IMR-90 (cell line): Measurements from ENCODE around the gene DHCR7. TPM values are rescaled to one million over a fixed set of nuclear protein-coding genes. Genes with fewer than 3 reads are reported as not detected.

Experiments
- ATAC-seq: fragments of 200-7000 bp; cut with Tn5 transposase; 2 replicates; pipeline ENCODE4 v1.9.1; 2020; ENCODE audit warnings: low read depth, mild to moderate bottlenecking, moderate library complexity
- BruUV-seq: library from RNA; stranded (reverse); fragments of 400-500 nt; replicated peaks from 2 replicates; lab custom pipeline; 2021; lab: Mats Ljungman, UMichigan
- CTCF ChIA-PET: fragments of 300-600 bp; formaldehyde crosslinking; extraction: SDS; loops from one replicate; lab custom pipeline; 2021; ENCODE audit warnings: antibody characterized with exemption; lab: Yijun Ruan, JAX
- POLR2A ChIA-PET: fragments of 300-600 bp; sonication (Branson Sonifier 250); formaldehyde crosslinking; loops from one replicate; lab custom pipeline; 2022; ENCODE audit warnings: antibody characterized with exemption; ENCODE audit not compliant: unreplicated experiment; lab: Charles Lee
- DNase-seq: peaks from one replicate; pipeline ENCODE4 v3.0.0; 2013
- H2AFZ ChIP-seq: replicated peaks from 2 replicates; pipeline ENCODE3; 2013; ENCODE audit warnings: low read length, mild to moderate bottlenecking; ENCODE audit not compliant: poor library complexity
- H2AK5ac ChIP-seq: 2 replicates; pipeline ENCODE4 v1.6.1; 2013; ENCODE audit warnings: low read depth, low read length, inconsistent platforms
- H2AK9ac ChIP-seq: replicated peaks from 2 replicates; pipeline ENCODE3; 2013; ENCODE audit warnings: mild to moderate bottlenecking, low read depth, low read length, moderate library complexity; ENCODE audit not compliant: poor library complexity
- H2BK120ac ChIP-seq: 2 replicates; pipeline ENCODE4 v1.6.1; 2013; ENCODE audit warnings: low read depth, low read length, inconsistent platforms
- H2BK15ac ChIP-seq: 3 replicates; pipeline ENCODE4 v1.6.1; 2013; ENCODE audit warnings: low read depth, low read length, inconsistent platforms
- H2BK20ac ChIP-seq: 2 replicates; pipeline ENCODE4 v1.6.1; 2013; ENCODE audit warnings: low read depth, mild to moderate bottlenecking, inconsistent platforms, low read length, moderate library complexity
- H2BK5ac ChIP-seq: 2 replicates; pipeline ENCODE4 v1.6.1; 2013; ENCODE audit warnings: mild to moderate bottlenecking, low read depth, low read length, inconsistent platforms; ENCODE audit not compliant: poor library complexity, severe bottlenecking
- H3K14ac ChIP-seq: replicated peaks from 2 replicates; pipeline ENCODE4 v1.6.1; 2013; ENCODE audit warnings: low read depth, low read length, inconsistent platforms
- H3K18ac ChIP-seq: 2 replicates; pipeline ENCODE4 v1.6.1; 2013; ENCODE audit warnings: low read depth, low read length, control low read depth
- H3K23ac ChIP-seq: 2 replicates; pipeline ENCODE4 v1.6.1; 2013; ENCODE audit warnings: low read depth, low read length, inconsistent platforms
- H3K27ac ChIP-seq: 2 replicates; pipeline ENCODE4 v1.5.1; 2013; ENCODE audit warnings: mild to moderate bottlenecking, control low read depth, low read length; ENCODE audit not compliant: insufficient read depth
- H3K27me3 ChIP-seq: 2 replicates; pipeline ENCODE4 v1.6.1; 2013; ENCODE audit warnings: low read length; ENCODE audit not compliant: control insufficient read depth, insufficient read depth
- H3K36me3 ChIP-seq: 2 replicates; pipeline ENCODE4 v1.6.1; 2013; ENCODE audit warnings: low read length, mixed read lengths; ENCODE audit not compliant: control insufficient read depth, insufficient read depth
- H3K4ac ChIP-seq: 2 replicates; pipeline ENCODE4 v1.6.1; 2013; ENCODE audit warnings: low read depth, low read length, inconsistent platforms
- H3K4me1 ChIP-seq: 2 replicates; pipeline ENCODE4 v1.6.1; 2013; ENCODE audit warnings: low read length, mixed read lengths; ENCODE audit not compliant: control insufficient read depth, insufficient read depth
- H3K4me2 ChIP-seq: 2 replicates; pipeline ENCODE4 v1.6.1; 2013; ENCODE audit warnings: low read depth, mild to moderate bottlenecking, control low read depth, low read length, moderate library complexity
- H3K4me3 ChIP-seq: 2 replicates; pipeline ENCODE4 v1.5.1; 2013; ENCODE audit warnings: low read depth, mild to moderate bottlenecking, control low read depth, low read length, moderate library complexity; ENCODE audit not compliant: insufficient read depth
- H3K56ac ChIP-seq: 2 replicates; pipeline ENCODE4 v1.6.1; 2013; ENCODE audit warnings: low read length, inconsistent platforms; ENCODE audit not compliant: insufficient read depth; ENCODE audit errors: extremely low read depth
- H3K79me1 ChIP-seq, 2 experiments: 2 replicates each; pipeline ENCODE4 v1.6.1; 2013; ENCODE audit warnings: low read length in 2 of 2, inconsistent platforms in 1 of 2, low read depth in 1 of 2
- H3K9ac ChIP-seq: 2 replicates; pipeline ENCODE4 v1.6.1; 2013; ENCODE audit warnings: low read depth, low read length, control low read depth
- H3K9me1 ChIP-seq: 2 replicates; pipeline ENCODE4 v1.6.1; 2013; ENCODE audit warnings: low read length, inconsistent platforms; ENCODE audit not compliant: insufficient read depth
- H3K9me3 ChIP-seq: 2 replicates; pipeline ENCODE4 v1.6.1; 2013; ENCODE audit warnings: low read length; ENCODE audit not compliant: control insufficient read depth, insufficient read depth
- H4K20me1 ChIP-seq: 2 replicates; pipeline ENCODE4 v1.6.1; 2013; ENCODE audit warnings: low read length, inconsistent platforms; ENCODE audit not compliant: insufficient read depth
- H4K5ac ChIP-seq: 2 replicates; pipeline ENCODE4 v1.6.1; 2013; ENCODE audit warnings: mild to moderate bottlenecking, low read depth, low read length, control low read depth
- H4K8ac ChIP-seq, 2 experiments: 2 replicates each; pipeline ENCODE4 v1.6.1; 2013; ENCODE audit warnings: low read depth in 2 of 2, low read length in 2 of 2, control low read depth in 1 of 2, inconsistent platforms in 1 of 2
- H4K91ac ChIP-seq: 2 replicates; pipeline ENCODE4 v1.6.1; 2013; ENCODE audit warnings: low read depth, low read length, inconsistent platforms; ENCODE audit not compliant: insufficient read depth
- BHLHE40 ChIP-seq: fragments of 150-350 bp; IDR thresholded peaks from 2 replicates; pipeline ENCODE4 v1.6.1; 2016; ENCODE audit warnings: mild to moderate bottlenecking, low read depth, low read length
- CEBPB ChIP-seq: IDR thresholded peaks from 2 replicates; pipeline ENCODE4 v1.6.1; 2012; ENCODE audit warnings: low read depth, low read length, improper control_type of control experiment
- CHD1 ChIP-seq: IDR thresholded peaks from 2 replicates; pipeline ENCODE4 v1.6.1; 2012; ENCODE audit warnings: low read depth, low read length, improper control_type of control experiment
- FOS ChIP-seq: fragments of 150-350 bp; IDR thresholded peaks from 2 replicates; pipeline ENCODE4 v1.6.1; 2016; ENCODE audit warnings: low read depth, low read length
- MAFK ChIP-seq: IDR thresholded peaks from 2 replicates; pipeline ENCODE4 v1.6.1; 2012; ENCODE audit warnings: low read depth, low read length, improper control_type of control experiment
- MAZ ChIP-seq: IDR thresholded peaks from 2 replicates; pipeline ENCODE4 v1.6.1; 2012; ENCODE audit warnings: low read depth, mild to moderate bottlenecking, low read length, improper control_type of control experiment, moderate library complexity, borderline replicate concordance
- MXI1 ChIP-seq: IDR thresholded peaks from 2 replicates; pipeline ENCODE4 v1.6.1; 2012; ENCODE audit warnings: low read depth, mild to moderate bottlenecking, low read length, moderate library complexity, borderline replicate concordance
- NFE2L2 ChIP-seq: fragments of 150-350 bp; IDR thresholded peaks from 2 replicates; pipeline ENCODE4 v1.6.1; 2016; ENCODE audit warnings: low read depth, mild to moderate bottlenecking, low read length
- POLR2A ChIP-seq: IDR thresholded peaks from 2 replicates; pipeline ENCODE4 v1.6.1; 2012; ENCODE audit warnings: mild to moderate bottlenecking, low read depth, low read length
- RAD21 ChIP-seq: IDR thresholded peaks from 2 replicates; pipeline ENCODE4 v1.6.1; 2012; ENCODE audit warnings: low read length, improper control_type of control experiment
- RCOR1 ChIP-seq: IDR thresholded peaks from 2 replicates; pipeline ENCODE4 v1.6.1; 2012; ENCODE audit warnings: mild to moderate bottlenecking, low read length, improper control_type of control experiment; ENCODE audit not compliant: insufficient replicate concordance
- RFX5 ChIP-seq: IDR thresholded peaks from 2 replicates; pipeline ENCODE4 v1.8.0; 2012; ENCODE audit warnings: low read depth, mild to moderate bottlenecking, low read length, moderate library complexity
- SMC3 ChIP-seq: fragments of 150-350 bp; IDR thresholded peaks from 2 replicates; pipeline ENCODE4 v1.6.1; 2016; ENCODE audit warnings: low read depth, mild to moderate bottlenecking, antibody characterized with exemption, low read length, moderate library complexity
- WGBS, 2 experiments: methylation state at CpG; one replicate each; pipeline versions ENCODE4 v1.1.5 to v1.1.7; 2013; ENCODE audit warnings: missing lambda C conversion rate in 2 of 2; ENCODE audit not compliant: insufficient read length in 1 of 2; ENCODE audit errors: extremely low coverage in 2 of 2; 5-methylcytosine and 5-hydroxymethylcytosine counted together
- dilution Hi-C: fragments of 300-500 bp; cut with HindIII; formaldehyde crosslinking; loops from one replicate; pipeline ENCODE4 v1.14.3; 2018; ENCODE audit warnings: low sequenced_read_pairs; ENCODE audit not compliant: unreplicated experiment
- in situ Hi-C: fragments of 300-500 bp; cut with MboI; formaldehyde crosslinking; loops from 3 replicates; pipeline ENCODE4 v1.14.3; 2019; ENCODE audit warnings: low sequenced_read_pairs, inconsistent platforms, mixed read lengths
- intact Hi-C: fragments of 100-400 bp; cut with micrococcal nuclease; formaldehyde crosslinking; loops from 2 replicates; pipeline ENCODE4 v1.10.0; 2022
- polyA plus RNA-seq, 3 experiments: library from polyadenylated mRNA; depleted of rRNA; stranded (reverse); fragments of >200 nt; gene quantifications; 2 replicates each; pipeline ENCODE4 v1.2.3, GENCODE V29; 2012; ENCODE audit warnings: low replicate concordance in 1 of 3
- total RNA-seq: library from RNA; depleted of rRNA; stranded (reverse); fragments of >200 nt; gene quantifications from 2 replicates; pipeline ENCODE4 v1.2.3, GENCODE V29; 2012
- TF ChIP-seq, protein P1 (sequence below): conservative IDR thresholded peaks from 2 replicates; pipeline ENCODE4 v1.5.1; 2012; ENCODE audit warnings: mild to moderate bottlenecking, low read depth, low read length, improper control_type of control experiment
- TF ChIP-seq, protein P2 (sequence below): fragments of 150-350 bp; IDR thresholded peaks from 2 replicates; pipeline ENCODE4 v1.6.1; 2017; ENCODE audit warnings: mild to moderate bottlenecking, antibody characterized with exemption, low read length, low read depth
- TF ChIP-seq, protein P3 (sequence below): fragments of 150-350 bp; IDR thresholded peaks from 2 replicates; pipeline ENCODE4 v1.6.1; 2016; ENCODE audit warnings: low read depth, mild to moderate bottlenecking, low read length, moderate library complexity, borderline replicate concordance

The DHCR7 gene
- total and polyA plus RNA-seq, 2 of the 4 experiments (the other 2 are of a cell fraction): 22.0 to 43.3 TPM

DNA sequence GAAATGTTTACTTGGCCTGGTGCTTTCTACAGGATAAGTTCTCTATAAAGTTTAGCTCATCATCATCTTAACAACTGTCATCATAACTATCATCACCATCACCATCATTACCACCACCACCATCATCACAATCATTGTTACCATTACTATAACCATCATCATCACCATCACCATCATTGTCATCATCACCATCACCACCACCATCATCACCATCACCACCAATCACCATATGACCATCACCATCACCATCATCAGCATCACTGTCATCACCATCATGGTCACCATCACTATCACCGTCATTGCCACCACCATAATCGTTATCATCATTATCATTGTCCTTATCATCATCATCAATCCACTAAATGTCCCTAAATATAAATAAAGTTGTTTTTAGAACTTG lies 54.9 kb downstream of the DHCR7 start:
- Histone ChIP-seq H4K20me1 (no peaks in the 10 kb centered on the region), H4K91ac (no peak overlapping the region), H3K79me1 (no peaks in the 10 kb centered on the region), H3K4me3 (no peak overlapping the region), H3K27ac (no peak overlapping the region), H3K18ac (no peak overlapping the region), H2BK5ac (no peak overlapping the region), H2AK5ac (no peak overlapping the region), H3K9me3 (peaks cover 2% of the 10 kb centered on the region; the same call in 1 of the 2 replicates), H3K4me2 (no peak overlapping the region), H2BK15ac (no peak overlapping the region), H4K8ac (no peak overlapping the region), H3K9ac (no peak overlapping the region), H3K56ac (no peak overlapping the region), H4K5ac (no peak overlapping the region), H3K4ac (no peak overlapping the region), H3K4me1 (no peaks in the 10 kb centered on the region), H2AK9ac (no peak overlapping the region), H3K27me3 (peaks cover 54% of the 10 kb centered on the region), H3K14ac (no peak overlapping the region), H2AFZ (no peak overlapping the region), H3K23ac (no peak overlapping the region), H2BK120ac (no peak overlapping the region), H3K9me1 (no peaks in the 10 kb centered on the region), H3K36me3 (no peaks in the 10 kb centered on the region), H2BK20ac (no peak overlapping the region)
- ChIA-PET POLR2A (no interaction called here), CTCF (no interaction called here)
- in situ Hi-C loops: no loop called here
- TF ChIP-seq SMC3 (no peak), RFX5 (no peak), CEBPB (no peak), NFE2L2 (no peak), MXI1 (no peak), BHLHE40 (no peak), MAZ (no peak), POLR2A (no peak), CHD1 (no peak), RCOR1 (no peak), MAFK (no peak), FOS (no peak), RAD21 (no peak)
- TF ChIP-seq, protein P1, sequence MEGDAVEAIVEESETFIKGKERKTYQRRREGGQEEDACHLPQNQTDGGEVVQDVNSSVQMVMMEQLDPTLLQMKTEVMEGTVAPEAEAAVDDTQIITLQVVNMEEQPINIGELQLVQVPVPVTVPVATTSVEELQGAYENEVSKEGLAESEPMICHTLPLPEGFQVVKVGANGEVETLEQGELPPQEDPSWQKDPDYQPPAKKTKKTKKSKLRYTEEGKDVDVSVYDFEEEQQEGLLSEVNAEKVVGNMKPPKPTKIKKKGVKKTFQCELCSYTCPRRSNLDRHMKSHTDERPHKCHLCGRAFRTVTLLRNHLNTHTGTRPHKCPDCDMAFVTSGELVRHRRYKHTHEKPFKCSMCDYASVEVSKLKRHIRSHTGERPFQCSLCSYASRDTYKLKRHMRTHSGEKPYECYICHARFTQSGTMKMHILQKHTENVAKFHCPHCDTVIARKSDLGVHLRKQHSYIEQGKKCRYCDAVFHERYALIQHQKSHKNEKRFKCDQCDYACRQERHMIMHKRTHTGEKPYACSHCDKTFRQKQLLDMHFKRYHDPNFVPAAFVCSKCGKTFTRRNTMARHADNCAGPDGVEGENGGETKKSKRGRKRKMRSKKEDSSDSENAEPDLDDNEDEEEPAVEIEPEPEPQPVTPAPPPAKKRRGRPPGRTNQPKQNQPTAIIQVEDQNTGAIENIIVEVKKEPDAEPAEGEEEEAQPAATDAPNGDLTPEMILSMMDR: no peak
- TF ChIP-seq, protein P2, sequence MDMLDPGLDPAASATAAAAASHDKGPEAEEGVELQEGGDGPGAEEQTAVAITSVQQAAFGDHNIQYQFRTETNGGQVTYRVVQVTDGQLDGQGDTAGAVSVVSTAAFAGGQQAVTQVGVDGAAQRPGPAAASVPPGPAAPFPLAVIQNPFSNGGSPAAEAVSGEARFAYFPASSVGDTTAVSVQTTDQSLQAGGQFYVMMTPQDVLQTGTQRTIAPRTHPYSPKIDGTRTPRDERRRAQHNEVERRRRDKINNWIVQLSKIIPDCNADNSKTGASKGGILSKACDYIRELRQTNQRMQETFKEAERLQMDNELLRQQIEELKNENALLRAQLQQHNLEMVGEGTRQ: no peak
- TF ChIP-seq, protein P3, sequence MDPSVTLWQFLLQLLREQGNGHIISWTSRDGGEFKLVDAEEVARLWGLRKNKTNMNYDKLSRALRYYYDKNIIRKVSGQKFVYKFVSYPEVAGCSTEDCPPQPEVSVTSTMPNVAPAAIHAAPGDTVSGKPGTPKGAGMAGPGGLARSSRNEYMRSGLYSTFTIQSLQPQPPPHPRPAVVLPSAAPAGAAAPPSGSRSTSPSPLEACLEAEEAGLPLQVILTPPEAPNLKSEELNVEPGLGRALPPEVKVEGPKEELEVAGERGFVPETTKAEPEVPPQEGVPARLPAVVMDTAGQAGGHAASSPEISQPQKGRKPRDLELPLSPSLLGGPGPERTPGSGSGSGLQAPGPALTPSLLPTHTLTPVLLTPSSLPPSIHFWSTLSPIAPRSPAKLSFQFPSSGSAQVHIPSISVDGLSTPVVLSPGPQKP: no peak
- ATAC-seq: no peak
- WGBS, 2 experiments: no CpG with 5 or more reads among the region's 2 CpGs
- dilution Hi-C loops: no loop called here
- intact Hi-C loops: no loop called here
- no TSS peak for BruUV-seq
- no peak for DNase-seq
